NCI-H345 treated with DMSO at 0.1 percent for 48 hours (cell line): Measurements from ENCODE around the gene PGR.
A peak's percentile ranks its signal among the peaks of the same experiment; 100 is the strongest.

Source experiments
- DNase-seq: peaks from one replicate; lab custom pipeline; 2025; ENCODE audit not compliant: unreplicated experiment; lab: John Stamatoyannopoulos, UW

The PGR gene

GRCh38 chr11:101011881-101012280, 117.7 kb downstream of the PGR start:
- no peak for DNase-seq

DNA sequence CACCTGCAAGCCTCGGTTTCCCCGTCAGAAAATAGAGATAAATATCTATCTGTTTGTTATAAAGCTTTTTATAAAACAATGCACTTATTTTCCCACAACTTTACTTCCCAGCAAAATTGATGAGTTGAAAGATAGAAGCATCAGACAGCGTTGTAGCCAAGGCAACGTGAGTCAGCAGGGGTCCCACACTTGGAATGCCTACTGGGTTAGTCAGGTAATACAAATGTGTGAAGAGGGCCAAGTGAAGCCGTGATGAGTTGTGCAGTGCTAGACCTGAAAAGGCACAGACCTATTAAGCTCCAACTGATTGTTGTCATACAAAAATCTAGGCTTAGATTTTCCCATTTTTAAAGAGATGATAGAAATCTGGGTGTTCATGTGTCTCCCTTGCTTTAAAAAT, 118.7 kb downstream of the PGR start:
- no peak for DNase-seq

GRCh38 chr11:101009690-101010055, 119.9 kb downstream of the PGR start:
- no peak for DNase-seq

DNA sequence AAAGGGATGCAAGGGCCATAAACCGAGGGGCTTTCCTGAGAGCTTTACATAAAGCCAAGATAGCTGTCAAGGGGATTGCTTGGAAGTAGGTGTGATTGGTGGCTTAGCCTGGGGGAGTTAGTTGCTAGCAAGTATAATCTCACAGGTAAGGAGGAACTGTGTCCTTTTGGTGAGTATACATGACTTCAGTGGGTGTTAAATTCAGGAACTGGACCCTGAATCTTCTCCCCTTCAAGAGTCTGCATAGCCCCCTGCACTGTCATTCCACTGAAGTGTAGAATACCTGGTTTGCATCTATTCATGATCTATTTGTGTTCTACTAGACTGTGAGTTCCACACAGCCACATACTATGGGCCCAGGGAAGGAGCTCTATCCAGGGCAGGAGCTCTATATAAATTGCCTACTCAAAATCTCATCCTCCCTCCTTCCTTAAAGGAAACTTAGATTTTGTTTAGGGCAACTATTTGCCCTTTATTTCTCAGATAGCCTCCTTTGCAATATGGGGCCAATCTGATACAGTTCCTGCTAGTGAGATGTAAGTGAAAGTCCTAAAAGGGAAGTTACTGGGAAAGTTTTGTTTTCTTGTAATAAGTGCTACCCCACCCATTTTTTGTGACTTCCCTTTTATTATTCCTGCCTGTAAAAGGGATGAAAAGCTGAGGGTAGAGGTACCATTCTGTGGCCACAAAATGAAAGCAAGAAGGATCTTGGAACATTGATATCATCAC, 120.5 kb downstream of the PGR start:
- no peak for DNase-seq

GRCh38 chr11:101003468-101003867, 126.1 kb downstream of the PGR start:
- no peak for DNase-seq

GRCh38 chr11:100999756-101000155, 129.9 kb downstream of the PGR start:
- no peak for DNase-seq

DNA sequence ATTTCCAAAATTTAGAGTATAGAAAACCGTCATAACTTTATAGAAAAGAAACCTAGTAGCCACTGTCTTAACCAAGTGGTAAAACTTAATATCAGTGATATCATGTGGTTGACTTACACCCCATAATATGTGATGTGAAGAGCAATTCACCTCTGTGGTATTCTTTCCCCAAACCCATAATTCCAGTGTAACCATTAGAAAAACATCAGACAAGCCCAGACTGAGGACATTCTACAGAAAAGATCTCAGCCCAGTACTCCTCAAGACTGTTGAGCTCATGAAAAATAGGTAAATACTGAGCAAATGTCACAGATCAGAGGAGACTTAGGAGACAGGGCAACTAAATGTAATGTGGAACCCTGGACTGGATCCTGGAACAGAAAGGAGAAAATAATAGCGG, 134.6 kb downstream of the PGR start:
- no peak for DNase-seq

DNA sequence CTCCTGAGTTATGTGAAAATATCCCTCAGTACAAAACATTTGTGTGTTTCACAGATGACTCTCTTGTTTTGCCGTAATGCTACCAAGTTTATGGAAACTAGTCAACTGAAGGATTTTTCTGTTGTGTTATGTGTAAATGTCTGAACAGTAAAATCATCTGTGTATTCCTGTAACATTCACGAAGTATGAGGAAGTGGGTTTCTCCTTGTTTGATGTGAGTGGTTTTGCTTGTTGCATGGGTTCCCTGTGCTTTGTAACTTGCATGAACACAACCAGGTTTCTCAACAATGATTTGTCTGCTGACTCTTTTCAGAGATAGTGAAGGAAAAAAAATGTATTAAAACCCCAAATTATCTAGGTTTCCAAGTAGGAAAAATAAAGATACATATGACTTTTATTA, 138.1 kb downstream of the PGR start:
- DNase-seq, result no peak

DNA sequence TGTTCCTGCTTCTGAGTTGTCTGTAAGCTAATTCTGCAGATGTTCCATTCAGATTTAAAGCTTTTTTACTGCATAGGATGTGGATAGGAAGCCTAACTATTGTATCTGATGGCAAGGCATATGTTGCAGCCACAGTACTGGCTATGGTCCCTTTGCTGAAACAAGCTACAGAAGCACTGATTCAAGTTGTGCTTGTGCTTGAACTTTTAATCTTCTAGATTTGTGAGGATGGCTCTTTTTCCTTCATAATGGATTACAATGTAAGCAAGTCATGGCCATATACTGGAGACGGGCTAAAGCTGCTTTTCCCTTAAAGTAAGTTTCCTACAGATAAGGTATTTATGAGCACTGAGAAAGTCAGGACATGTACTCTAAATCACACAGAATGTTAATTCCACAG, 138.7 kb downstream of the PGR start:
- DNase-seq, result no peak

- no peak for DNase-seq
Measured at GRCh38 chr11:100984668-100985067, 144.9 kb downstream of the PGR start.

- DNase-seq, result no peak
Measured at GRCh38 chr11:100981196-100981824, 148.3 kb downstream of the PGR start.

DNA sequence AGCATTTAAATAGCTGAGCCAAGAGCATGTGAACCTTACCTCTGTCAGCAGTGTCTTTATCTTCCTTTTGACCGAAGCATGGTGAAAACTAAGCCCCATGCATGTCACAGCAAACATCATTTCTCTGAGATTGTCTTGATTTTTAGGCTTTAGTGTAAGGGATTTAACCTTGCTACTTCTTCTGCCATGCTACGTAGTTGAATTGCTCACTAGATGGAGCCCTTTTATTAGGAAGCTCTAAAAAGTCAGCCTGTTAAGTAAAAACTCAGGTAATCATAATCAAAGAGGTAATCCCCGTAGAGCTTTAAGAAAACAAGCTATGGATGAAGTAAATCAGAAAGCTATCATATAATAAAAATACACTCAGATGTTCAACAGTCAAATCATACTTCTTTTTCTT, 149.5 kb downstream of the PGR start:
- DNase-seq, result peak; percentile 9
